NOMO-1 (cell line): ENCODE results near the gene OR2T6.
"Not testable (repeated sequence)": the region's sequence is repeated elsewhere in the genome, so short reads cannot be mapped to it uniquely, and the experiment has no call there.

Experiments used
- DNase-seq, 2 experiments: peaks; one replicate each; lab custom pipeline; 2025; ENCODE audit not compliant: unreplicated experiment in 2 of 2; lab: John Stamatoyannopoulos, UW

OR2T6 gene

DNA sequence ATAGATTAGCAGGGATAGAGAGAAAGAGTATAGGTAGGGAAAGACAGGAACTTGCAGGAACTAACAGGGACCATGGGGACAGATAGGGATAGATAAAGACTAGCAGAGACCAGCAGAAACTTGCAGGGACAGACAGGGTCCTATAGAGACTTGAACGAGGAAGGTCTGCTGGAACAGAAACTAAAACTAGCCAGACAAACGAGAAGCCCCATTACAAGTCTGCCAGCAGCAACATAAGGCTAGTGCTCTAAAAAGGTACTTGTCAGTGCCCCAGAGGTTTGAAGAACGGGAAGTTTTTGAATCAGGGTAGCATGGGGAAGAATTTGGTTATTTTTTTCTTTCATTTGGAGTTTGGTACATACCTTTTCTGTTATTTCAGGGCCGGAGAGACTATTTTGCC lies 56.7 kb downstream of the OR2T6 start:
- not testable (repeated sequence) for DNase-seq

DNA sequence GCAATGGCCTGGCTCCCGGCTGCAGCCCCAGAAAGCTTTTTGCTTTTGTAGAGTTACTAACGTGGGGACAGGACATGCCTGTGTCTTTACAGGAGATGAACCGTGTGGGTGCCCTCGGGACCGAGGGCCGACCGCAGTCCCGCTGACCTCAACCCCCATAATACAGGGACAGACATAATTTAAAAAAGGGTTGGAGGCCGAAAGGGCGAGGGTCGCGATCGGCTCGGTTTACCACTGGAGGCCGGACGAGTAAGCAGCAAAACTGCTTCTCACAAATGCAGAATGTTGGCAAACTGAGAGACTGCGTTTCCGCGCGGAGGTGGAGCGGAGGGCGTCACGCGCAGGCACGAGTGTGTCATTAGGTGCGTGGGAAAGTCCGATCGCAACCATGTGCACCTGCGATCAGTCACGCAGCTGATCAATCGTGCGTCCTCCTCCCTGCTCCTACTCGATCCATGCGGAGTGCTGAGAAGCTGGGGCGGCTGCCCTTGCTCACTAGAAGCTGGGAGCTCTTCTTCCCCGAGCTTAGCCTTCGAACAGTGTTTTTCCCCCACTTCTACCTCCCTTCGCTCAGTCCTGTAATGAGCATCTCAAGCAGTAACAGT lies 58.4 kb downstream of the OR2T6 start:
- DNase-seq: not testable (repeated sequence)

DNA sequence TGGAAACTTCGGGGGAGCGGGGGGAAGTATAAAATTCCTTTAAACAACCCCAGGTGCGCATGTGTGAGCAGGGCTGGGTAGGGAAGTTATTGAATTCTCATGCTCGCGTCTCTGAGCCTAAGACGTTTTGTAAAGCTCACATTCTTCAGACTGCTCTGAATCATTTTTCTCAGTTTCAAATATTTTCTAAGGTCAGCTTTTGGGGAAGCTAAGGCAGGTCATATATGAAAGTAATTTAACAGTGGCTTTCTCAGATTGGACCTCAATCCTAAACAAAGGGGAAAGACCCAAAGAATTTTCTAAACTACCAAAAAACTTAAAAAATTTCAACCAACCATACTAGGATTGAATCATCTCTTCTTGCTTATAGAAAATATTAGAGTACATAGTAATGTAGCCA lies 59.4 kb downstream of the OR2T6 start:
- not testable (repeated sequence) for DNase-seq

DNA sequence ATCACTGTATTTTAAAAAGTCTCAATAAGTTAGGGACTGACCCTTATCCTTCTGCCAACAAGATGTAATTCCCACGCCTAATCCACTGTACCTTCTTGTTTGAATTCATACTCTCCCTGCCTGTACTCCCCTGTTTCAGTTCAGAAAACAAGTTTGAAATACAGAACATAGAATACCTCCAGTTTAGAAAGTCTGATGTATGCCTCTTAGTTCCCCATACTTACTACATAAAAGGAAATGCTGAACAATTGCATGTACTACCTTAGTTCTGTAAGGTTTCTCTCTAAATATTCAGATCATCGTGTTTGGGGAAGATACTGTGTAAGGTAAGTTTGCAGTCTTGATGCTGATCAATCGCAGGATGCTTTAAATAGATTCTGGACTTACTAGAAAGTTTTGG lies 60.8 kb downstream of the OR2T6 start:
- DNase-seq: not testable (repeated sequence)

DNA sequence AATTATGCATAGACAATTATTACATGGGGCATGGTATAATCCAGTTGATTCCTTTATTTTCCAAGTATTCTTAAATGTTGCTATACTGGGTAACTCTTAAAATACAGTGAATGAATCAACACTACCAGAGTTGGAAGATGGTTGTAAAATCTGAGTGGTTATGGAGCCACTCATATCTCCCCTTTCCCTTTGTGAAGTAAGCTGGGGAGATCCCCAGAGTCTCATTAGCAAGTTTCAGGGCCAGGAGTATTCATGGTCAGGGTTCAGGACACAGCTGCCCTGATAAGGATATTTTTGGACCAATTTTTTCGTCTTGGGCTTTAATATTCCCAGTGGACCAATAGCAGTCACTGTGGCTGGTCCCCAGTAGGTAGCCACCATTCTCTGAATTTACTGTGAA lies 63.1 kb downstream of the OR2T6 start:
- not testable (repeated sequence) for DNase-seq

DNA sequence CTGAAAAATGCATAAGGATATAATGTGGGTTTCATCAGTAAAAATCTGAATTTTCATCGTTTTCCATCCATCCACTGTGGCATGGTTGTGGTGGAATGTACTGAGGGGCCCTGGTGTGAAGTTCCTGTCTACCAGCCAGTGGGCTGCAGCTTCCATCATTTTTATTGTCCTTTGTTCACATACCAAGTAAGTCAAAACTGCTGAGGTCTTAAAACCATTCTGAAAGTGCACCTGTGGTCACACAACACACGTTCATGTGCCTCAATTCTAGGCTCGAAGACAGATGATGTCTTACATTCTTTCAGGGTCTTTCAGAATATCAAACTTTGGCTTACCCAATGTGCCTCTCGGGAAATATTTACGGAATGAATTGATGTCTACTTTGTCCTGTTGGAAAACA lies 63.7 kb downstream of the OR2T6 start:
- not testable (repeated sequence) for DNase-seq
